Nephron progenitor cell (in vitro differentiated cells): ENCODE data around the gene ANGPTL5.
"Not testable (repeated sequence)": the region's sequence is repeated elsewhere in the genome, so short reads cannot be mapped to it uniquely, and the experiment has no call there.

Experiments
- DNase-seq: peaks from one replicate; pipeline ENCODE4 v3.0.0; 2021
- H3K27ac Mint-ChIP-seq: 2 replicates; pipeline ENCODE4 v1.8.0; 2021; ENCODE audit warnings: mild to moderate bottlenecking, moderate library complexity, mixed read lengths
- H3K27me3 Mint-ChIP-seq: 2 replicates; pipeline ENCODE4 v1.8.0; 2021; ENCODE audit warnings: mild to moderate bottlenecking, low read depth, mixed read lengths; ENCODE audit not compliant: poor library complexity
- H3K36me3 Mint-ChIP-seq: 2 replicates; pipeline ENCODE4 v1.8.0; 2021; ENCODE audit warnings: low read depth, mixed read lengths
- H3K4me1 Mint-ChIP-seq: 2 replicates; pipeline ENCODE4 v1.8.0; 2021; ENCODE audit warnings: mixed read lengths
- H3K4me3 Mint-ChIP-seq: 2 replicates; pipeline ENCODE4 v1.8.0; 2021; ENCODE audit warnings: mild to moderate bottlenecking, moderate library complexity, mixed read lengths
- H3K9me3 Mint-ChIP-seq: 2 replicates; pipeline ENCODE4 v1.8.0; 2021; ENCODE audit warnings: mild to moderate bottlenecking, moderate library complexity, mixed read lengths
- CTCF ChIP-seq: fragments of 200-600 bp; sonication (generic); IDR thresholded peaks from 2 replicates; pipeline ENCODE4 v1.5.0; 2021; ENCODE audit warnings: antibody characterized with exemption

ANGPTL5 gene

DNA sequence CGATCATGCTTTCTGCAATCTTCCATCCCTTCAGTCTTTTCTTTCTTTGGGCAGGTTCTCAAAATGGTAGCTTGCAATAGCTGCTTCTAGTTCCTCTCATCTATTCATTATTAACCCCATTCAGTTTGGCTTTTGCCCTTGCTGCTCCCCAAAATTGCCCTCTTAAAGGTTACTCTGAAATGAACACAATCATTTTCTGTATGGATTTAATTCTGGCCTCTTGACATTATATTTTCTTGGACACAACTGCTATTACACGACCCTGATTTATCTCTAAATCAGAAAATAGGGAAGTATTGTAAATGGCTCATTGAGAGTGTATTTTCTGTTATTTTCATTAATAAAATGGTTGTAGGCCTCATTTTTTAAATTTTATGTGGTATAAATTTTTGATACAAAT is at the start of gene ANGPTL5:
Gene ANGPTL5 (minus strand): TSS at position 101 of the 400 bp plus-strand sequence. CDS start 8,613 bp downstream, outside the sequence.
- Mint-ChIP-seq H3K9me3 (no peaks in the 10 kb centered on the region), H3K27ac (peak within 1 kb of the TSS; percentile 99)
- no peak for DNase-seq

DNA sequence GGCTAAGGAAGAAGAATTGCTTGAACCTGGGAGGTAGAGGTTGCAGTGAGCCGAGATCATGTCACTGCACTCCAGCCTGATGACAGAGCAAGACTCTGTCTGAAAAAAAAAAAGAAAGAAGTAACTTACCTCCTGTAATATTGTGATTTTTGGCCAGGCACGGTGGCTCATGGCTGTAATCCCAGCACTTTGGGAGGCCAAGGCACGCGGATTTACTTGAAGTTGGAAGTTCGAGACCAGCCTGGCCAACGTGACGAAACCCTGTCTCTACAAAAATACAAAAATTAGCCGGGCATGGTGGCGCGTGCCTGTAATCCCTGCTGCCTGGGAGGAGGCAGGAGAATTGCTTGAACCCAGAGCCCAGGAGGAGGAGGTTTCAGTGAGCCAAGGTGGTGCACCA is 47.9 kb upstream of the ANGPTL5 start:
- H3K4me3 Mint-ChIP-seq, H3K4me1 Mint-ChIP-seq, DNase-seq, H3K27ac Mint-ChIP-seq, H3K27me3 Mint-ChIP-seq, H3K9me3 Mint-ChIP-seq: not testable (repeated sequence)
- H3K36me3 Mint-ChIP-seq: peaks cover 32% of the 10 kb centered on the region

More for the DNA sequence above, at the start of gene ANGPTL5:
- Mint-ChIP-seq H3K36me3 (peaks cover 6% of the 10 kb centered on the region), H3K27me3 (no peaks in the 10 kb centered on the region), H3K4me3 (peak within 1 kb of the TSS; percentile 93), H3K4me1 (peaks cover 56% of the 10 kb centered on the region)
- TF ChIP-seq CTCF: no peak

GRCh38 chr11:101960231-101960630 is 43.9 kb upstream of the ANGPTL5 start:
- Mint-ChIP-seq H3K27ac (no peak overlapping the region), H3K36me3 (peaks cover 38% of the 10 kb centered on the region), H3K9me3 (no peaks in the 10 kb centered on the region), H3K4me1 (no peaks in the 10 kb centered on the region), H3K27me3 (peaks cover 3% of the 10 kb centered on the region), H3K4me3 (no peak overlapping the region)
- DNase-seq: no peak
- TF ChIP-seq CTCF: no peak

DNA sequence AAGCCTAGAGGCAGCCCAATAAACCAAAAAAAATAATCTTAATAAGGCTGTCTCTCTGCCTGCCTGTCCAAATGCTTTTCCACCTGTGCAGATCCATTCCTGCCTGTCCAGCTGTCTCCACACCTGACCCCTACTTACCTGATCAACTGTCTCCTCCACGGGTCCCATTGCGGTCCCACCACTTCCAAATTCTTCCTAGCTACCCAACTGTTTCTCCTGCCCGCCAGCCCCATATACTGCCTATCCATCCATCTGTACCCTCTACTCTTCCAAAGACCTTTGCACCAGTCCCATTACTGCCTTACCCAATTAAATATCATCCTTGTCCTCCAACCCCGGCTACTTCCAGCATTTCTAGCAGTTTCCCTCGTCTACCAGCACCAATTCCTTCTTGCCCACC is 39.4 kb upstream of the ANGPTL5 start:
- Mint-ChIP-seq H3K4me3 (no peak overlapping the region), H3K4me1 (no peaks in the 10 kb centered on the region), H3K27ac (peak overlapping the region; percentile 1), H3K27me3 (peaks cover 3% of the 10 kb centered on the region), H3K36me3 (peaks cover 23% of the 10 kb centered on the region), H3K9me3 (no peaks in the 10 kb centered on the region)
- no peak for DNase-seq
- no peak for TF ChIP-seq CTCF

- peaks cover 23% of the 10 kb centered on the region for H3K36me3 Mint-ChIP-seq
- H3K4me1 Mint-ChIP-seq: no peaks in the 10 kb centered on the region
- H3K9me3 Mint-ChIP-seq: no peaks in the 10 kb centered on the region
- H3K4me3 Mint-ChIP-seq: no peak overlapping the region
- no peak overlapping the region for H3K27ac Mint-ChIP-seq
- TF ChIP-seq CTCF: no peak
- DNase-seq: no peak
- H3K27me3 Mint-ChIP-seq: peaks cover 3% of the 10 kb centered on the region
Measured at GRCh38 chr11:101955278-101955677, 39.0 kb upstream of the ANGPTL5 start.

DNA sequence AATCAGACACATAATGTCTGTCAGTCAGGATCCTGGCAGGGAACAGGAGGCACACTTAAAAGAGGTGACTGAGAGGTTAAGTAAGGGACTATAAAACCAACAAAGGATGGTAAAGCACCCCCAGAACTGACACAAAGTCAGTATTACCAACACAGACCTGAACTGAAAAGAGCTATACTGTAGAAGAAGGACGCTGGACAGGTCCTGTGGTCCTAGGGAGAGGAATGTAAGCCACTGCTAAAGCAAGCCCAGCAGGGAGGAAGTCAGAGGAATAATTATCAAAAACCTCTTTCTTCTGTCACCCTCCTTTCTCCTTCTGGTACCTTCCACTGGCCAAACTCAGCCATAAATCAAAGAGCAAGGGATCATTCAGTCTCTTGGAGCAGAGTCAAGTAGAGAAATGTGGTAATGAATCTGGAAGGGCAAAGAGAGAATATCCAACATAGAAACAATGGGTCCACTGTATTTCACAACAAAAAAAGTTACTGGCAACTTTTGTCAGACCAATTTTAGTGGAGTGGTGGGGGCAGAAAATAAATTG is 33.4 kb upstream of the ANGPTL5 start:
- Mint-ChIP-seq H3K4me1 (no peaks in the 10 kb centered on the region), H3K4me3 (no peak overlapping the region), H3K9me3 (no peaks in the 10 kb centered on the region), H3K36me3 (peaks cover 13% of the 10 kb centered on the region), H3K27ac (no peak overlapping the region), H3K27me3 (no peaks in the 10 kb centered on the region)
- no peak for DNase-seq
- no peak for TF ChIP-seq CTCF
